Neural cell (in vitro differentiated cells): Measurements from ENCODE around the gene MACROH2A1. TPM values are rescaled to one million over a fixed set of nuclear protein-coding genes. Genes with fewer than 3 reads are reported as not detected.

Experiments used
- H2AFZ ChIP-seq: fragments of 200-600, 300-800 bp; sonication (generic), shearing (Covaris generic); 2 replicates; pipeline ENCODE4 v1.6.0; 2014; ENCODE audit warnings: low read depth, mild to moderate bottlenecking, antibody characterized with exemption, low read length, moderate library complexity
- H3F3A ChIP-seq: fragments of 200-600 bp; shearing (Covaris generic); 2 replicates; pipeline ENCODE4 v1.6.1; 2016; ENCODE audit warnings: mild to moderate bottlenecking, moderate library complexity, mixed read lengths, antibody characterized with exemption, low read length; ENCODE audit not compliant: insufficient read depth, poor library complexity, severe bottlenecking
- H3K27ac ChIP-seq: fragments of 200-600, 300-800 bp; sonication (generic), shearing (Covaris generic); 2 replicates; pipeline ENCODE4 v1.5.1; 2014; ENCODE audit warnings: mild to moderate bottlenecking, low read length, moderate library complexity
- H3K27me3 ChIP-seq: fragments of 300-800, 200-600 bp; sonication (generic), shearing (Covaris generic); 2 replicates; pipeline ENCODE4 v1.6.0; 2014; ENCODE audit warnings: mild to moderate bottlenecking, low read depth, low read length, moderate library complexity; ENCODE audit not compliant: insufficient read depth
- H3K36me3 ChIP-seq: fragments of 300-800, 200-600 bp; sonication (generic), shearing (Covaris generic); 2 replicates; pipeline ENCODE4 v1.5.1; 2014; ENCODE audit warnings: mild to moderate bottlenecking, antibody characterized with exemption, low read length, moderate library complexity; ENCODE audit not compliant: insufficient read depth
- H3K4me2 ChIP-seq: fragments of 300-800, 200-600 bp; sonication (generic), shearing (Covaris generic); 2 replicates; pipeline ENCODE4 v1.6.0; 2014; ENCODE audit warnings: mild to moderate bottlenecking, low read length
- H3K4me3 ChIP-seq: fragments of 300-800, 200-600 bp; sonication (generic), shearing (Covaris generic); 2 replicates; pipeline ENCODE4 v1.5.1; 2014; ENCODE audit warnings: mild to moderate bottlenecking, low read length, moderate library complexity
- H3K79me2 ChIP-seq: fragments of 200-600 bp; shearing (Covaris generic); replicated peaks from 2 replicates; pipeline ENCODE4 v1.6.0; 2014; ENCODE audit warnings: mild to moderate bottlenecking, low read length, moderate library complexity; ENCODE audit not compliant: insufficient read depth
- H3K9ac ChIP-seq: fragments of 300-800, 200-600 bp; sonication (generic), shearing (Covaris generic); 2 replicates; pipeline ENCODE4 v1.6.1; 2016; ENCODE audit warnings: mild to moderate bottlenecking, low read length, mixed read lengths
- H3K9me2 ChIP-seq: fragments of 200-600 bp; shearing (Covaris generic); 2 replicates; pipeline ENCODE4 v1.6.1; 2016; ENCODE audit warnings: mild to moderate bottlenecking, low read length, mixed read lengths; ENCODE audit not compliant: insufficient read depth
- H3K9me3 ChIP-seq: fragments of 200-600, 300-800 bp; sonication (generic), shearing (Covaris generic); 2 replicates; pipeline ENCODE4 v1.6.1; 2016; ENCODE audit warnings: mild to moderate bottlenecking, mixed run types, low read length, moderate library complexity, mixed read lengths
- H4K20me1 ChIP-seq: fragments of 200-600 bp; shearing (Covaris generic); 2 replicates; pipeline ENCODE4 v1.6.1; 2016; ENCODE audit warnings: mild to moderate bottlenecking, mixed run types; ENCODE audit not compliant: insufficient read depth
- CTCF ChIP-seq: fragments of 450-650 bp; IDR thresholded peaks from 2 replicates; pipeline ENCODE4 v1.5.1; 2014; ENCODE audit warnings: antibody characterized with exemption, mild to moderate bottlenecking, moderate library complexity; ENCODE audit not compliant: poor library complexity, severe bottlenecking
- EZH2 ChIP-seq: fragments of 200-600, 300-800 bp; shearing (Covaris generic), sonication (generic); IDR thresholded peaks from 2 replicates; pipeline ENCODE4 v1.6.1; 2014; ENCODE audit warnings: antibody characterized with exemption, low read length, borderline replicate concordance, mild to moderate bottlenecking; ENCODE audit not compliant: insufficient read depth, poor library complexity, severe bottlenecking
- MXI1 ChIP-seq: fragments of 450-650 bp; conservative IDR thresholded peaks from 2 replicates; pipeline ENCODE4 v1.6.1; 2014; ENCODE audit warnings: antibody characterized with exemption, mild to moderate bottlenecking; ENCODE audit not compliant: poor library complexity, severe bottlenecking
- RAD21 ChIP-seq: fragments of 450-650 bp; conservative IDR thresholded peaks from 2 replicates; pipeline ENCODE4 v1.6.1; 2014; ENCODE audit warnings: antibody characterized with exemption, mild to moderate bottlenecking, moderate library complexity
- REST ChIP-seq: IDR thresholded peaks from 2 replicates; pipeline ENCODE4 v1.6.1; 2012; ENCODE audit warnings: borderline replicate concordance
- SMC3 ChIP-seq: fragments of 450-650 bp; conservative IDR thresholded peaks from 2 replicates; pipeline ENCODE4 v1.6.1; 2014; ENCODE audit warnings: antibody characterized with exemption, mild to moderate bottlenecking, moderate library complexity; ENCODE audit not compliant: poor library complexity
- TAF1 ChIP-seq: IDR thresholded peaks from 2 replicates; pipeline ENCODE4 v1.6.1; 2012; ENCODE audit warnings: low read depth
- polyA plus RNA-seq: library from polyadenylated mRNA; depleted of rRNA; stranded (reverse); fragments of >200 nt; gene quantifications from 2 replicates; pipeline ENCODE4 v1.2.3, GENCODE V29; 2014

MACROH2A1 gene
- polyA plus RNA-seq, 1 donor from 2014 or later = 351 TPM

- H3K27me3 ChIP-seq = no peaks in the 10 kb centered on the region
- H3K27ac ChIP-seq = no peak overlapping the region
- H3K36me3 ChIP-seq = no peaks in the 10 kb centered on the region
- no peaks in the 10 kb centered on the region for H3F3A ChIP-seq
- no peak overlapping the region for H2AFZ ChIP-seq
- H3K9me2 ChIP-seq = no peaks in the 10 kb centered on the region
- no peak overlapping the region for H3K4me2 ChIP-seq
- H4K20me1 ChIP-seq = no peaks in the 10 kb centered on the region
- TF ChIP-seq CTCF (no peak), MXI1 (no peak), RAD21 (no peak)
- no peaks in the 10 kb centered on the region for H3K9me3 ChIP-seq
- no peak overlapping the region for H3K9ac ChIP-seq
- no peaks in the 10 kb centered on the region for H3K79me2 ChIP-seq
- no peak overlapping the region for H3K4me3 ChIP-seq
Measured at GRCh38 chr5:135417083-135417482, 18.1 kb upstream of the MACROH2A1 start.

- Histone ChIP-seq H3K9me2 (no peaks in the 10 kb centered on the region), H3K9ac (no peak overlapping the region), H4K20me1 (no peaks in the 10 kb centered on the region), H3K79me2 (no peaks in the 10 kb centered on the region), H3K4me2 (no peak overlapping the region), H3K4me3 (no peak overlapping the region), H3K27me3 (no peaks in the 10 kb centered on the region), H3K9me3 (no peaks in the 10 kb centered on the region), H3K27ac (no peak overlapping the region), H3F3A (no peaks in the 10 kb centered on the region), H2AFZ (no peak overlapping the region), H3K36me3 (no peaks in the 10 kb centered on the region)
- no peak for TF ChIP-seq SMC3
- no peak for TF ChIP-seq RAD21
- no peak for TF ChIP-seq EZH2
Measured at GRCh38 chr5:135405082-135405481, 6.1 kb upstream of the MACROH2A1 start.

GRCh38 chr5:135402031-135402430 is 3.0 kb upstream of the MACROH2A1 start:
- Histone ChIP-seq H3K9me2 (no peaks in the 10 kb centered on the region), H3K27me3 (no peaks in the 10 kb centered on the region), H3K9me3 (no peaks in the 10 kb centered on the region), H3K9ac (no peak overlapping the region), H3K4me3 (no peak overlapping the region), H4K20me1 (no peaks in the 10 kb centered on the region), H3K79me2 (peaks cover 23% of the 10 kb centered on the region), H2AFZ (no peak overlapping the region), H3K4me2 (no peak overlapping the region), H3K36me3 (no peaks in the 10 kb centered on the region), H3K27ac (no peak overlapping the region), H3F3A (no peaks in the 10 kb centered on the region)
- TF ChIP-seq REST (no peak), SMC3 (no peak), MXI1 (no peak), TAF1 (no peak)
